Skin epidermis (tissue), 12 donors: Measurements from ENCODE around the gene CCND3.
"Not testable (repeated sequence)": the region's sequence is repeated elsewhere in the genome, so short reads cannot be mapped to it uniquely, and the experiment has no call there.

ENCODE experiments used
- H3K27ac ChIP-seq, 21 experiments: fragments of 200-600 bp; sonication (generic) in 11 of 21; one replicate each; pipeline ENCODE4 v1.5.0; 2020; ENCODE audit warnings: mild to moderate bottlenecking in 3 of 21, inconsistent platforms in 2 of 21, moderate library complexity in 2 of 21
- H3K4me3 ChIP-seq, 7 experiments: fragments of 200-600 bp; sonication (generic) in 2 of 7; one replicate each; pipeline ENCODE4 v1.5.0; 2020; ENCODE audit warnings: inconsistent platforms in 2 of 7, mild to moderate bottlenecking in 2 of 7, moderate library complexity in 1 of 7

Gene CCND3

GRCh38 chr6:41955412-41955811, 13.8 kb upstream of the CCND3 start:
- no peak overlapping the region for H3K4me3 ChIP-seq
- no peak overlapping the region for H3K27ac ChIP-seq

GRCh38 chr6:41954668-41955067, 13.1 kb upstream of the CCND3 start:
- Histone ChIP-seq H3K4me3 (no peak overlapping the region), H3K27ac (no peak overlapping the region)

- Histone ChIP-seq H3K27ac (no peak overlapping the region), H3K4me3 (no peak overlapping the region)
Measured at GRCh38 chr6:41947581-41948220, 6.1 kb upstream of the CCND3 start.

GRCh38 chr6:41943456-41943855, 1.8 kb upstream of the CCND3 start:
- Histone ChIP-seq H3K27ac (no peak overlapping the region), H3K4me3 (no peak overlapping the region)

GRCh38 chr6:41942882-41943281, 1.3 kb upstream of the CCND3 start:
- peak overlapping the region in 2 of 21 experiments; percentile 77 to 83 for H3K27ac ChIP-seq
- H3K4me3 ChIP-seq, result not testable (repeated sequence)

GRCh38 chr6:41942067-41942851, 651 bp upstream of the CCND3 start:
- H3K27ac ChIP-seq, result peak overlapping the region in 20 of 21 experiments; percentile 17 to 92 (median 78)
- peak overlapping the region; percentile 63 to 99 (median 88) for H3K4me3 ChIP-seq

GRCh38 chr6:41940759-41941279, 789 bp downstream of the CCND3 start:
- H3K4me3 ChIP-seq, result peak overlapping the region; percentile 63 to 99 (median 88)
- H3K27ac ChIP-seq, result peak overlapping the region in 20 of 21 experiments; percentile 7 to 92 (median 81)

GRCh38 chr6:41939848-41940758, 1.5 kb downstream of the CCND3 start:
- H3K4me3 ChIP-seq, result peak overlapping the region; percentile 63 to 99 (median 88)
- H3K27ac ChIP-seq, result peak overlapping the region; percentile 16 to 92 (median 81)

GRCh38 chr6:41939176-41939847, 2.3 kb downstream of the CCND3 start:
- H3K27ac ChIP-seq, result peak overlapping the region in 20 of 21 experiments; percentile 33 to 92 (median 80)
- peak overlapping the region in 3 of 7 experiments; percentile 15 to 92 (median 83) for H3K4me3 ChIP-seq

GRCh38 chr6:41938590-41939175, 2.9 kb downstream of the CCND3 start:
- Histone ChIP-seq H3K27ac (peak overlapping the region in 19 of 21 experiments; percentile 58 to 92 (median 81)), H3K4me3 (peak overlapping the region in 2 of 7 experiments; percentile 9 to 83)

GRCh38 chr6:41937861-41938574, 3.6 kb downstream of the CCND3 start:
- Histone ChIP-seq H3K4me3 (peak overlapping the region in 1 of 7 experiments; percentile 83), H3K27ac (peak overlapping the region in 19 of 21 experiments; percentile 36 to 92 (median 81))

- Histone ChIP-seq H3K4me3 (no peak overlapping the region), H3K27ac (peak overlapping the region in 13 of 21 experiments; percentile 16 to 92 (median 82))
Measured at GRCh38 chr6:41937472-41937860, 4.1 kb downstream of the CCND3 start.

- Histone ChIP-seq H3K4me3 (no peak overlapping the region), H3K27ac (peak overlapping the region in 17 of 21 experiments; percentile 4 to 92 (median 64))
Measured at GRCh38 chr6:41936073-41936837, 5.4 kb downstream of the CCND3 start.

GRCh38 chr6:41935685-41936072, 5.9 kb downstream of the CCND3 start:
- Histone ChIP-seq H3K27ac (peak overlapping the region in 17 of 21 experiments; percentile 4 to 92 (median 63)), H3K4me3 (no peak overlapping the region)

- peak overlapping the region in 13 of 21 experiments; percentile 38 to 92 (median 65) for H3K27ac ChIP-seq
- H3K4me3 ChIP-seq, result no peak overlapping the region
Measured at GRCh38 chr6:41935193-41935574, 6.4 kb downstream of the CCND3 start.

- H3K27ac ChIP-seq, result peak overlapping the region in 7 of 21 experiments; percentile 38 to 92 (median 63)
- H3K4me3 ChIP-seq, result no peak overlapping the region
Measured at GRCh38 chr6:41934278-41935192, 7.1 kb downstream of the CCND3 start.
